GM12801 (cell line): ENCODE results near the gene CHKA.

ENCODE experiments used
- TF ChIP-seq, protein P1 (sequence below): IDR thresholded peaks from one replicate; pipeline ENCODE4 v1.5.1; 2011; ENCODE audit warnings: control low read depth; ENCODE audit not compliant: insufficient read length; ENCODE audit errors: extremely low read depth

The CHKA gene

DNA sequence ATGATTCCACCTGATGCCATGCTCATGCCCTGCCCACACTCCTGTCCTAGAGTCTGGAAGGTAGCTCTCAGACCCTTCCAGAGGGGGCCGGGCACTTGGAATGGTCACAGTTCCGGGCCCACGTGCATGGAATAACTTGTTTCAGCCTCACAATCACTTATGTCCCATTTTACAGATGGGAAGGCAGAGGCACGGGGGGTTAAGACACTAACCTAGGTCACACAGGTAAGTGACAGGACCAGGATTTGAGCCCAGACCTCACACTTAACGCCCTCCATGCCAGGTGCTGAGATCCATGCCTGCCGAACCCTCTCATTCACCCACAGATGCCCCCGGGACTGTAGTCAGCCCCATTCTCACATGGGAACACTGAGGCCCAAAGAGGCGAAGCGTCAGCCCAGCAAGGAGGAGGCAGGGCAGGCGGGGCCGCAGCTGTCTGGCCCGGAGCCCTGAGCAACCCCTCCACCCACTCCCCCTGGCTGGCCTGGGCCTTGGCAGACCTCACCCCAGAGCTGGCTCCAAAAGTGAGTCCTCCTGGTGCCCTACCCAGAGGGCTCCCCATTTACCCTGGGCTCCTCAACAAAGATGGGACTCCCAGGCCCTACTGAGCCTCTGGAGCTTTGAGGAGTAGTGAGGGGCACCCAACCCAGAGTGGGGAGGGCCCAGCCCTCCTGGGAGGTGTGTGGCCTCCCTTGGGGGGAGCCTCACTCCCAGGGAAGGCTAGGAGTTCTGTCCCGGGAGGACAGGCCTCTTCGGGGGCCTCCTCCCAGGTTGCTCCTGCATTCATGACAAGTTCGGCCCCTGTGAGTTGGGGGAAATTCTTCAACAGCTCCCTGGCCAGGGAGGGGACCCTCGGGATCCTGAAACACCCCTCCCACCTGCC lies 113.4 kb downstream of the CHKA start:
- TF ChIP-seq, protein P1, sequence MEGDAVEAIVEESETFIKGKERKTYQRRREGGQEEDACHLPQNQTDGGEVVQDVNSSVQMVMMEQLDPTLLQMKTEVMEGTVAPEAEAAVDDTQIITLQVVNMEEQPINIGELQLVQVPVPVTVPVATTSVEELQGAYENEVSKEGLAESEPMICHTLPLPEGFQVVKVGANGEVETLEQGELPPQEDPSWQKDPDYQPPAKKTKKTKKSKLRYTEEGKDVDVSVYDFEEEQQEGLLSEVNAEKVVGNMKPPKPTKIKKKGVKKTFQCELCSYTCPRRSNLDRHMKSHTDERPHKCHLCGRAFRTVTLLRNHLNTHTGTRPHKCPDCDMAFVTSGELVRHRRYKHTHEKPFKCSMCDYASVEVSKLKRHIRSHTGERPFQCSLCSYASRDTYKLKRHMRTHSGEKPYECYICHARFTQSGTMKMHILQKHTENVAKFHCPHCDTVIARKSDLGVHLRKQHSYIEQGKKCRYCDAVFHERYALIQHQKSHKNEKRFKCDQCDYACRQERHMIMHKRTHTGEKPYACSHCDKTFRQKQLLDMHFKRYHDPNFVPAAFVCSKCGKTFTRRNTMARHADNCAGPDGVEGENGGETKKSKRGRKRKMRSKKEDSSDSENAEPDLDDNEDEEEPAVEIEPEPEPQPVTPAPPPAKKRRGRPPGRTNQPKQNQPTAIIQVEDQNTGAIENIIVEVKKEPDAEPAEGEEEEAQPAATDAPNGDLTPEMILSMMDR: no peak

DNA sequence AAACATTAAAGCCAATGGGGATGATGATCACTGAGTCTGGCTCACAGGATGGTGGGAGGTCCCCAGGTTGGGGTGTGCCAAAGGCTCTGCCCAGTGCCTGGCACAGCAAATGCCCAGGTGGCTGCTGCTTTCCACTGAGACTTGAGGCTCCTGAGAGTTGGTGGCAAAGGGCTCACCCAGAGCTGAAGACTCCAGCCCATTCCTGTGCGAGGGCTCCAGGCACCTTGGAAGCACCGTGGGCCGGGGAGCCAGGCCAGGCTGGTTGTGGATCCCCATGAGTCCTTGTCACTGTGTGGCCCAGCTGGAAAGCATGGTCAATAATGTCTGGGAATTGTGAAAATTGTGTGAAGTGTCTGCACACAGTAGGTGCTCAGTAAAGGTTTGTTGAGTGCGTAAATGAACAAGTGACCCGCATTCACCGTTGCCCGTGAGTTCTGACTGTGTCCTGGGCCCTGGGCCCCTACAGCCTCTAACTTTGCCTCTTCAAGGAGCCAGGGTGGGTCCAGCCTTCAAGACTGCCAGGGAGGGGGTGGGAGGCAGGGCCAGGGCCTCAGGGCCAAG lies 114.5 kb downstream of the CHKA start:
- TF ChIP-seq, protein P1: no peak

DNA sequence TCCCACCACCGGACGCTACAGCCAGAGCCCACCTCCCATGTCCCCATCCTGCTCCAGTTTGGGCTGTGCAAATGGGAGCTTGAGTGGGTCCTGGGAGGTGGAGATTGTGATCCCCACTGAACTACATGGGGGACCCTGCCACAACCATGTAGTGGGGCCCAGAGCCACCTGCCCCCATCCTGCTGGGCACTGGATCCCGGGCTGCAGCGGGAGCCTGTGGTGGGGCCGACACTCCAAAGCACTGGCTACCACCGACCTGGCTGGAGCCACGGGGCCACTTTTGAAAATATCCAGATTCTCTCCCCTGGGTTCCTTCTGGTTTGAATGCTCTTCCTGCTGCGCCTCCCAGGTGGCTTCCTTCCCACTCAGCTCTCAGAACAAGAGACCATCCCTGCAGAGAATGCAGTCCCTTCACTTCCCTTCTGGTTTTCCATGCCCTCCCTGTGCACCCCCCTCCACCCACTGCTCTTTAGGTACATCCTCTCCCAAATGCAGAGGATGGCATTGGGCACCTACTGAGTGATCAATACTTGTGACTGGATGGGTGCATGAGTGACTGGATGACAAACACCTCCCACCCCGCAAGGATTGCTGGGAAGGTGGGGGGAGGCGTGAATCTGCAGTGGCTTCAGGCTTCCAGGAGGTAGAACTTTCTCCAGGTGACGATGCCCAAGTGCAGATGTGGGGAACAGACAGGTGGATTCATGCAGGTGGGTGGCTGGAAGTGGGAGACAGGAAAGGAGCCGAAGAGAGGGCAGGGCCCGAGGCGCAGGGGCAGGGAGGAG lies 116.4 kb downstream of the CHKA start:
- TF ChIP-seq, protein P1: no peak

DNA sequence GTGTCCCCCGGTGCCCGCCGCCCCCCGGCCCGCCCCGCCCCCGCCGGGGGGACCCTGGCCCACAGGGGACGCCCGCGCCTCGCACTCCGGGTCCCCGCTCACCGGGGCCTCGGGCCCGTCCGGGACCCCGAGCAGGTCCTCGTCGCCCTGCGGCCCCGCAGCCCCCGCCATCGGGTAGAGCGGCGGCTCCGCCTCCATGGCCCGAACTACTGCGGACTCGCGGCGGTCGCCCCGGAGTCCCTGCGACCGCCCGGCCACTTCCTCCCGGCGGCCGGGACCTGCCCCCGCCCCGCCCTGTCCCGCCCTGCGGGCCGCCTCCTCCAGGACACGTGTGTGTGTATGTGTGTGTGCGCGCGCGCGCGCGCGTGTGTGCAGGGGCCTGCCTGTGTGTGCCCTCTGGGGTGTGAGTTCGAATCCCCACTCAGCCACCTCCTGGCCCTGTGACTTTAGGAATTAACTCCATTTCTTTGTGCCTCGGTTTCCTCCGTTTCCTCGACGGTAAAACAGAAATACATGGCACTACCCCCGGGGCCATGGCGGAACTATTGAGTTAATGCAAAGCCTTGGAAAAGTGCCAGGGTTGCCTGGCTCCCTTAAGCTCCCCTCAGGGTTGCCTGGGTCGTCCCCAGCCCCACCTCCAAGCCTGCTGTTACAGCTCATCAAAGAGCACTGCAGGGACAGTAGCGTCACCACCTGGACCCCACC lies 117.2 kb downstream of the CHKA start, which contains the start of gene UNC93B1:
TSS of gene UNC93B1 (minus strand) at position 252 of the 705 bp plus-strand sequence. CDS start at position 198, 54 bp downstream.
- TF ChIP-seq, protein P1: no peak

DNA sequence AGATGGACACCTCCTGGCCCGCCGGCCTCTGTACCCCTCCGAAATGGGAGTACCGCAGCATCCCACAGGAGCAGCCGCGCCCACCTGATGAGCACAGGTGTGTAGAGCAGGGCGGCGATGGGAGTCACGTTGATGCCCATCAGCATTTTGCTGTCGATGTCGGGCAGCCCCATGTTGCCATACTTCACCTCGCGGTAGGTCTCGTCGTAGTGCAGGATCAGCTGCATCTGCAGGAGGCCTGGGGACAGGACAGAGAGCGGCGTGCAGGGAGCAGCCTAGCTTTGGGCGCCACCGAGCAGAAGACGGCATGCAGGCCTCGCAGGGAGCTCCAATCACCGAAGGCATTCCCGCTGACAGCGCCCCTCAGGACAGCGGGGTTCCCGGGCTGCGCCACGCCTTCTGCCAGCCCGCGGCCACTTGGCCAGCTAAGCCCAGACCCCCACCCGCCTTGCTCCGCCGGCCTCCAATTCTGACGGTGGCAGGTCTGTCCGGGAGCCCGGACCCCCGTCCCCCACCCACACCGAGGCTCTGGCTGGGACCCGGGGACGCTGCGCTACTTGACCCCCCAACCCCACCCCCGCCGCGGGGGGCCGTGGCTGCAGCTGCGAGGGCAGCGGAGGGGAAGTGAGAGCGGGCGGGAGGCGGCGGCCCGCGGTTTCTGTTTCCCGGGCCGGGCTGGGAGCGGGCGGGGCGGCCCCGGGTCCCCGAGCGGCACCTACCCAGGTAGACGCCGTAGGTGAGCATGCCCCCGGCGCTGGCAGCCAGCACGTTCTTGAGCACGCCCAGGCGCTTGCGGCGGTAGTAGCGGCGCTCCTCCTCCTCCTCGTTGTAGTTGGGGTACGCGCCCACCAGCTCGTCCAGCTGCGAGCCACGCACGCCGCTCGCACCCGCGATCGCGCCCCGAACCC lies 118.0 kb downstream of the CHKA start:
- TF ChIP-seq, protein P1: no peak
